CD4-positive, alpha-beta T cell (primary cell): ENCODE data around the gene NAGS. TPM values are rescaled to one million over a fixed set of nuclear protein-coding genes. Genes with fewer than 3 reads are reported as not detected.
A peak's percentile ranks its signal among the peaks of the same experiment; 100 is the strongest.
"Not testable (repeated sequence)": the region's sequence is repeated elsewhere in the genome, so short reads cannot be mapped to it uniquely, and the experiment has no call there.

Experiments
- ATAC-seq: fragments of 200-7000 bp; cut with Tn5 transposase; one replicate; pipeline ENCODE4 v1.10.0; 2022; ENCODE audit warnings: mild to moderate bottlenecking; ENCODE audit not compliant: poor library complexity
- CTCF ChIA-PET: fragments of 350-600 bp; sonication (Branson Sonifier 250); formaldehyde crosslinking; loops from one replicate; lab custom pipeline; 2021; ENCODE audit warnings: antibody characterized with exemption, inconsistent platforms; lab: Charles Lee
- POLR2A ChIA-PET: fragments of 350-600 bp; sonication (Branson Sonifier 250); formaldehyde crosslinking; loops from one replicate; lab custom pipeline; 2021; ENCODE audit warnings: antibody characterized with exemption, inconsistent platforms; lab: Charles Lee
- DNase-seq, 14 experiments: peaks; one replicate each; pipeline ENCODE4 v3.0.0-alpha.2; 2013 to 2020; ENCODE audit warnings: mixed read lengths in 2 of 14
- H3K27ac ChIP-seq, 2 donors: one replicate each; pipeline versions ENCODE4 v1.5.1 to v1.7.0; 2013; ENCODE audit warnings: low read length in 2 of 2, low read depth in 1 of 2, mild to moderate bottlenecking in 1 of 2
- H3K27me3 ChIP-seq, 2 experiments: 1 replicate in 1 of 2; 2 replicates in 1 of 2; pipeline versions ENCODE4 v1.6.1 to v1.7.0; 2013; ENCODE audit warnings: low read length in 2 of 2, control low read depth in 1 of 2, mild to moderate bottlenecking in 1 of 2, moderate library complexity in 1 of 2; ENCODE audit not compliant: insufficient read depth in 2 of 2, control insufficient read depth in 1 of 2
- H3K36me3 ChIP-seq: one replicate; pipeline ENCODE4 v1.6.1; 2013; ENCODE audit warnings: low read length, control low read depth; ENCODE audit not compliant: insufficient read depth
- H3K4me1 ChIP-seq: one replicate; pipeline ENCODE4 v1.6.1; 2013; ENCODE audit warnings: low read length, control low read depth; ENCODE audit not compliant: insufficient read depth
- H3K4me3 ChIP-seq: one replicate; pipeline ENCODE4 v1.5.1; 2013; ENCODE audit warnings: mild to moderate bottlenecking, low read length, moderate library complexity
- H3K9me3 ChIP-seq, 2 experiments: 1 replicate in 1 of 2; 2 replicates in 1 of 2; pipeline versions ENCODE4 v1.6.1 to v1.7.0; 2013; ENCODE audit warnings: low read length in 2 of 2, mild to moderate bottlenecking in 2 of 2, control low read depth in 1 of 2, moderate library complexity in 1 of 2; ENCODE audit not compliant: control insufficient read depth in 1 of 2, insufficient read depth in 1 of 2
- H3K27ac Mint-ChIP-seq: one replicate; pipeline ENCODE4 v1.8.0; 2020; ENCODE audit warnings: mixed read lengths
- H3K27me3 Mint-ChIP-seq: one replicate; pipeline ENCODE4 v1.8.0; 2021; ENCODE audit warnings: mixed read lengths
- H3K36me3 Mint-ChIP-seq: one replicate; pipeline ENCODE4 v1.8.0; 2021; ENCODE audit warnings: low read depth, mixed read lengths
- H3K4me1 Mint-ChIP-seq: one replicate; pipeline ENCODE4 v1.8.0; 2021; ENCODE audit warnings: low read depth, mixed read lengths
- H3K4me3 Mint-ChIP-seq: one replicate; pipeline ENCODE4 v1.8.0; 2020; ENCODE audit warnings: mild to moderate bottlenecking, mixed read lengths
- H3K9me3 Mint-ChIP-seq: one replicate; pipeline ENCODE4 v1.8.0; 2020; ENCODE audit warnings: mixed read lengths
- CTCF ChIP-seq: fragments of 200-600 bp; IDR thresholded peaks from one replicate; pipeline ENCODE4 v1.8.0; 2022; ENCODE audit warnings: antibody characterized with exemption, mild to moderate bottlenecking
- intact Hi-C, 2 experiments: fragments of 100-400 bp; cut with DNase I in 1 of 2; cut with micrococcal nuclease in 1 of 2; formaldehyde crosslinking; loops; one replicate each; pipeline versions ENCODE4 v1.15.1 to v1.9.0; 2023 to 2025; cut with DNase I, micrococcal nuclease
- total RNA-seq, 174 experiments: library from RNA in 2 of 174; stranded (reverse) in 2 of 174; gene quantifications; one replicate each; pipeline ENCODE4 v1.2.3 and lab custom pipeline; 2021 to 2026

Gene NAGS
- total RNA-seq, 2 experiments from 2014 or later = 0.14 to 0.56 TPM

GRCh38 chr17:43967251-43967875 lies 37.1 kb upstream of the NAGS start:
- Mint-ChIP-seq H3K36me3 (no peaks in the 10 kb centered on the region), H3K4me3 (no peak overlapping the region), H3K9me3 (no peaks in the 10 kb centered on the region), H3K27ac (no peak overlapping the region), H3K4me1 (peaks cover 5% of the 10 kb centered on the region), H3K27me3 (peaks cover 14% of the 10 kb centered on the region)
- CTCF ChIA-PET = no interaction called here
- no peak for TF ChIP-seq CTCF
- H3K36me3 ChIP-seq = no peaks in the 10 kb centered on the region
- peaks cover 0 to 3% of the 10 kb centered on the region in 2 experiments for H3K27me3 ChIP-seq
- intact Hi-C loops = no loop called here
- H3K4me1 ChIP-seq = no peaks in the 10 kb centered on the region
- no peak overlapping the region for H3K4me3 ChIP-seq
- no peak overlapping the region for H3K27ac ChIP-seq
- DNase-seq (no peak), ATAC-seq (no peak)
- H3K9me3 ChIP-seq = no peaks in the 10 kb centered on the region
- POLR2A ChIA-PET = no interaction called here

GRCh38 chr17:43970366-43970765 lies 34.1 kb upstream of the NAGS start:
- ATAC-seq (no peak), DNase-seq (no peak)
- ChIA-PET POLR2A (no interaction called here), CTCF (interaction anchor here (0.7 to 1.2 kb wide), 2 partner anchors 17 to 26 kb away, joined by 3 to 7 read pairs; no protein-coding TSS in a partner anchor)
- H3K27me3 ChIP-seq = no peaks in the 10 kb centered on the region
- TF ChIP-seq CTCF = no peak
- Mint-ChIP-seq H3K27ac (no peak overlapping the region), H3K9me3 (no peaks in the 10 kb centered on the region), H3K4me1 (peaks cover 5% of the 10 kb centered on the region), H3K4me3 (no peak overlapping the region), H3K27me3 (peaks cover 24% of the 10 kb centered on the region), H3K36me3 (no peaks in the 10 kb centered on the region)
- no peaks in the 10 kb centered on the region for H3K4me1 ChIP-seq
- no peak overlapping the region for H3K27ac ChIP-seq
- intact Hi-C loops = no loop called here
- no peaks in the 10 kb centered on the region for H3K9me3 ChIP-seq
- H3K4me3 ChIP-seq = no peak overlapping the region
- H3K36me3 ChIP-seq = no peaks in the 10 kb centered on the region

- peak; percentile 74 for ATAC-seq
- H3K9me3 Mint-ChIP-seq, H3K27ac ChIP-seq, H3K36me3 Mint-ChIP-seq, H3K27me3 ChIP-seq, H3K4me1 ChIP-seq, intact Hi-C loops, H3K27ac Mint-ChIP-seq, H3K9me3 ChIP-seq, H3K4me3 Mint-ChIP-seq, H3K36me3 ChIP-seq, H3K4me3 ChIP-seq, CTCF ChIA-PET, H3K4me1 Mint-ChIP-seq, POLR2A ChIA-PET, DNase-seq: not testable (repeated sequence)
- H3K27me3 Mint-ChIP-seq = peaks cover 20% of the 10 kb centered on the region
Measured at GRCh38 chr17:43971436-43971835, 33.0 kb upstream of the NAGS start.

GRCh38 chr17:43972444-43973212 lies 31.8 kb upstream of the NAGS start:
- H3K27me3 Mint-ChIP-seq = peaks cover 16% of the 10 kb centered on the region
- ATAC-seq, H3K4me3 Mint-ChIP-seq, DNase-seq, H3K36me3 Mint-ChIP-seq, H3K27ac Mint-ChIP-seq, H3K27ac ChIP-seq, H3K4me3 ChIP-seq, H3K27me3 ChIP-seq, H3K9me3 Mint-ChIP-seq, H3K36me3 ChIP-seq, H3K4me1 Mint-ChIP-seq, H3K9me3 ChIP-seq, H3K4me1 ChIP-seq, intact Hi-C loops, POLR2A ChIA-PET: not testable (repeated sequence)
- CTCF ChIA-PET = interaction anchor here (1.0 kb wide), 1 partner anchor 28 kb away, joined by 3 read pairs; no protein-coding TSS in a partner anchor
